Parathyroid adenoma (tissue), 2 donors: ENCODE data around the gene CLSTN3.

Source experiments
- H2AFZ ChIP-seq: fragments of 300-600 bp; sonication (generic); one replicate; pipeline ENCODE4 v1.7.0; 2017; ENCODE audit warnings: antibody characterized with exemption, mild to moderate bottlenecking
- H3K27ac ChIP-seq: fragments of 300-600 bp; sonication (generic); one replicate; pipeline ENCODE4 v1.7.0; 2017
- H3K27me3 ChIP-seq: fragments of 300-600 bp; sonication (generic); one replicate; pipeline ENCODE4 v1.7.0; 2017; ENCODE audit warnings: low read length; ENCODE audit not compliant: control insufficient read depth, insufficient read depth
- H3K36me3 ChIP-seq: fragments of 300-600 bp; sonication (generic); one replicate; pipeline ENCODE4 v1.7.0; 2017; ENCODE audit warnings: low read length; ENCODE audit not compliant: control insufficient read depth, insufficient read depth
- H3K4me1 ChIP-seq: fragments of 300-600 bp; sonication (generic); one replicate; pipeline ENCODE4 v1.7.0; 2017; ENCODE audit warnings: control low read depth
- H3K4me2 ChIP-seq: fragments of 300-600 bp; sonication (generic); one replicate; pipeline ENCODE4 v1.7.0; 2017; ENCODE audit warnings: low read length
- H3K4me3 ChIP-seq: fragments of 300-600 bp; sonication (generic); one replicate; pipeline ENCODE4 v1.7.0; 2017; ENCODE audit warnings: low read depth, low read length
- H3K79me2 ChIP-seq: fragments of 300-600 bp; sonication (generic); one replicate; pipeline ENCODE4 v1.7.0; 2017; ENCODE audit warnings: control low read depth
- H3K9ac ChIP-seq: fragments of 300-600 bp; sonication (generic); one replicate; pipeline ENCODE4 v1.7.0; 2017; ENCODE audit warnings: mild to moderate bottlenecking
- H3K9me3 ChIP-seq: fragments of 300-600 bp; sonication (generic); one replicate; pipeline ENCODE4 v1.7.0; 2017; ENCODE audit warnings: low read length; ENCODE audit not compliant: control insufficient read depth
- CTCF ChIP-seq: fragments of 300-600 bp; sonication (generic); IDR thresholded peaks from one replicate; pipeline ENCODE4 v1.7.0; 2017; ENCODE audit warnings: antibody characterized with exemption, mild to moderate bottlenecking
- donor health status: primary hyperparathyroidism.

CLSTN3 gene

DNA sequence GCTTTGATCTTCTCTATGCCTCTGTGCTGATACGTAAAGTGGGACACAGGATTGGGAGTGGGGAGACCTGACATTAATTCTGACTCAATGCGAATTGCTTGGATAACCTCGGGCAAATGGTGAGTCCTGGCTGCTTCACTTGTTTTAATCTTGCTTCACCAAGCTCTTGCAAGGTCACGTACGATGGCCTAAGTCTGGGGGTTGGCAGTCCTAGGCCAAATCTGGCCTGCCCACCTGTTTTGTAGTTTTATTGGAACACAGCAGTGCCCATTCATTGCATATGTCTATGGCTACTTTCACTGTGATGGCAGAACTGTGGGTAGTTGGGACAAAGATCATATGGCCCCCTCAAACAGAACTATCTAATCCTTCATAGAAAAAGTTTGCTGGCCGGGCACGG lies 13.4 kb downstream of the CLSTN3 start:
- H3K36me3 ChIP-seq, result no peaks in the 10 kb centered on the region
- no peak overlapping the region for H3K9ac ChIP-seq
- TF ChIP-seq CTCF, result no peak
- peaks cover 26% of the 10 kb centered on the region for H3K4me1 ChIP-seq
- H3K79me2 ChIP-seq, result peaks cover 4% of the 10 kb centered on the region
- no peak overlapping the region for H3K4me2 ChIP-seq
- no peaks in the 10 kb centered on the region for H3K27me3 ChIP-seq
- no peak overlapping the region for H3K4me3 ChIP-seq
- no peaks in the 10 kb centered on the region for H3K9me3 ChIP-seq
- H3K27ac ChIP-seq, result peak overlapping the region; percentile 84
- no peak overlapping the region for H2AFZ ChIP-seq

- Histone ChIP-seq H3K27me3 (no peaks in the 10 kb centered on the region), H3K4me1 (peaks cover 26% of the 10 kb centered on the region), H3K9me3 (no peaks in the 10 kb centered on the region), H3K4me3 (no peak overlapping the region), H3K4me2 (no peak overlapping the region), H3K79me2 (peaks cover 4% of the 10 kb centered on the region), H2AFZ (peak overlapping the region; percentile 65), H3K36me3 (no peaks in the 10 kb centered on the region), H3K27ac (peak overlapping the region; percentile 84), H3K9ac (no peak overlapping the region)
- peak; percentile 70 for TF ChIP-seq CTCF
These were observed 14.4 kb downstream of the CLSTN3 start for GRCh38 chr12:7144414-7145120.

- no peaks in the 10 kb centered on the region for H3K27me3 ChIP-seq
- no peak overlapping the region for H3K4me3 ChIP-seq
- H3K9me3 ChIP-seq, result no peaks in the 10 kb centered on the region
- peaks cover 26% of the 10 kb centered on the region for H3K4me1 ChIP-seq
- no peak overlapping the region for H3K4me2 ChIP-seq
- peaks cover 4% of the 10 kb centered on the region for H3K79me2 ChIP-seq
- H3K9ac ChIP-seq, result no peak overlapping the region
- no peaks in the 10 kb centered on the region for H3K36me3 ChIP-seq
- no peak for TF ChIP-seq CTCF
- peak overlapping the region; percentile 84 for H3K27ac ChIP-seq
- H2AFZ ChIP-seq, result peak overlapping the region; percentile 16
These were observed 15.5 kb downstream of the CLSTN3 start for GRCh38 chr12:7145671-7146070.

DNA sequence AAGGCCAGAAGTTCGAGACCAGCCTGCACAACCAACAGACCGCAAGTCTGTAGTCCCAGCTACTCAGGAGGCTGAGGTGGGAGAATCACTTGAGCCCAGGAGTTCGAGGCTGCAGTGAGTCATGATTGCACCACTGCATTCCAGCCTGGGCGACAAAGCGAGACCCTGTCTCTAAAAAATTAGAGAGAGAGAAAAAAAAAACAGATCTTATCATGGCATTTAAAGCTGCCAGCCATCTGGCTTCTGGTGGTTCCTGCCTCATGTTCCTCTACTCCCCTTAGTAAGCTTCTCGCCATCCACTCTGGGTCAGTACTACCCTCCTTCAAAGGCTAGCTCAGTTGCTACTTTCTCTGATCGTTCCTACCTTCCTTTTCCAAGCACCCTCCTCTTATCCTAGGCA lies 16.1 kb downstream of the CLSTN3 start:
- peaks cover 31% of the 10 kb centered on the region for H3K4me1 ChIP-seq
- H3K79me2 ChIP-seq, result peaks cover 4% of the 10 kb centered on the region
- H3K4me2 ChIP-seq, result no peak overlapping the region
- no peaks in the 10 kb centered on the region for H3K9me3 ChIP-seq
- H3K4me3 ChIP-seq, result no peak overlapping the region
- no peaks in the 10 kb centered on the region for H3K36me3 ChIP-seq
- no peak overlapping the region for H3K9ac ChIP-seq
- no peaks in the 10 kb centered on the region for H3K27me3 ChIP-seq
- no peak for TF ChIP-seq CTCF
- H3K27ac ChIP-seq, result peak overlapping the region; percentile 84
- H2AFZ ChIP-seq, result peak overlapping the region; percentile 16

DNA sequence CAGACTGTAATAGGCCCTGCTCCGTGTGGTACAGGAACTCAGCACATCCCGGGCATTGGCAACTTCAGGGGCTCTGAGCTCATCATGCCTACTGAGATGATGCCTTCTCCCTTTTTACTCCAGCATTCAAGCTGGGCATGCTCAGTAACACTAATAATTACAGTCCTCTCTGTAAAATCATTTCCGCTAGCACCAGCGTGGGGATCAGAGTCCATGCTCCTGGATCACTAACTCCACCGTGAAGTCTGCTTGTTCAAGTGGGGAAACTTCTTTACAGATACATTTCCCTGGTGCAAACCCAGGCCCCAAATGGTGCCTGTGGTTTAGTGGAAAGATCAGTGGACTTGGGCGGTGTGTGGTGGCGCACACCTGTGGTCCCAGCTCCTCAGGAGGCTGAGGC lies 16.7 kb downstream of the CLSTN3 start:
- Histone ChIP-seq H3K9ac (no peak overlapping the region), H3K4me2 (no peak overlapping the region), H3K36me3 (no peaks in the 10 kb centered on the region)

More for the DNA sequence above, 16.7 kb downstream of the CLSTN3 start:
- no peak overlapping the region for H2AFZ ChIP-seq
- H3K4me3 ChIP-seq, result no peak overlapping the region
- no peaks in the 10 kb centered on the region for H3K27me3 ChIP-seq
- TF ChIP-seq CTCF, result no peak
- H3K79me2 ChIP-seq, result peaks cover 4% of the 10 kb centered on the region
- no peaks in the 10 kb centered on the region for H3K9me3 ChIP-seq
- H3K27ac ChIP-seq, result no peak overlapping the region
- peaks cover 36% of the 10 kb centered on the region for H3K4me1 ChIP-seq
